ENCODE data around the gene FREM3.
A peak's percentile ranks its signal among the peaks of the same experiment; 100 is the strongest.

Gene FREM3

GRCh38 chr4:143581331-143581946 lies 119.0 kb downstream of the FREM3 start:
- Mint-ChIP-seq H3K36me3 (ENCODE audit: low read depth) (peaks cover 18% of the 10 kb centered on the region), H3K4me1 (no peaks in the 10 kb centered on the region), H3K4me3 (no peak overlapping the region), H3K27me3 (no peaks in the 10 kb centered on the region), H3K27ac (no peak overlapping the region), H3K9me3 (peaks cover 18% of the 10 kb centered on the region)
- DNase-seq (no peak), ATAC-seq (no peak)

- Mint-ChIP-seq H3K4me3 (no peak overlapping the region), H3K36me3 (ENCODE audit: low read depth) (peaks cover 20% of the 10 kb centered on the region), H3K27me3 (no peaks in the 10 kb centered on the region), H3K9me3 (no peaks in the 10 kb centered on the region), H3K27ac (no peak overlapping the region), H3K4me1 (no peaks in the 10 kb centered on the region)
- ATAC-seq (no peak), DNase-seq (no peak)
These were observed 125.1 kb downstream of the FREM3 start for GRCh38 chr4:143575331-143575730.

GRCh38 chr4:143564472-143564871 lies 136.0 kb downstream of the FREM3 start:
- Mint-ChIP-seq H3K36me3 (ENCODE audit: low read depth) (peaks cover 16% of the 10 kb centered on the region), H3K27me3 (no peaks in the 10 kb centered on the region), H3K27ac (no peak overlapping the region), H3K9me3 (peaks cover 13% of the 10 kb centered on the region), H3K4me3 (no peak overlapping the region), H3K4me1 (peaks cover 38% of the 10 kb centered on the region)
- ATAC-seq (peak; percentile 86), DNase-seq (no peak)

GRCh38 chr4:143559757-143560147 lies 140.7 kb downstream of the FREM3 start:
- peak overlapping the region; percentile 87 for H3K4me3 Mint-ChIP-seq
- peak; percentile 30 for DNase-seq
- H3K27me3 Mint-ChIP-seq: no peaks in the 10 kb centered on the region
- H3K9me3 Mint-ChIP-seq: peaks cover 4% of the 10 kb centered on the region
- H3K27ac Mint-ChIP-seq: peak overlapping the region; percentile 90
- peaks cover 47% of the 10 kb centered on the region for H3K4me1 Mint-ChIP-seq
- H3K36me3 Mint-ChIP-seq (ENCODE audit: low read depth): peaks cover 6% of the 10 kb centered on the region
- no peak for ATAC-seq

GRCh38 chr4:143558823-143559756 lies 141.4 kb downstream of the FREM3 start:
- Mint-ChIP-seq H3K9me3 (peaks cover 4% of the 10 kb centered on the region), H3K4me3 (peak overlapping the region; percentile 87), H3K4me1 (peaks cover 45% of the 10 kb centered on the region), H3K36me3 (ENCODE audit: low read depth) (peaks cover 10% of the 10 kb centered on the region), H3K27ac (peak overlapping the region; percentile 90), H3K27me3 (no peaks in the 10 kb centered on the region)
- DNase-seq: peak; percentile 67
- ATAC-seq: peak; percentile 83

GRCh38 chr4:143558286-143558685 lies 142.2 kb downstream of the FREM3 start:
- DNase-seq (no peak), ATAC-seq (no peak)
- H3K4me1 Mint-ChIP-seq: peaks cover 44% of the 10 kb centered on the region
- H3K9me3 Mint-ChIP-seq: peaks cover 4% of the 10 kb centered on the region
- H3K36me3 Mint-ChIP-seq (ENCODE audit: low read depth): peaks cover 13% of the 10 kb centered on the region
- H3K27me3 Mint-ChIP-seq: no peaks in the 10 kb centered on the region
- H3K27ac Mint-ChIP-seq: no peak overlapping the region
- H3K4me3 Mint-ChIP-seq: peak overlapping the region; percentile 87

- Mint-ChIP-seq H3K27me3 (no peaks in the 10 kb centered on the region), H3K9me3 (no peaks in the 10 kb centered on the region), H3K36me3 (ENCODE audit: low read depth) (peaks cover 26% of the 10 kb centered on the region), H3K4me3 (no peak overlapping the region), H3K27ac (no peak overlapping the region), H3K4me1 (peaks cover 33% of the 10 kb centered on the region)
- ATAC-seq: no peak
- no peak for DNase-seq
These were observed 144.8 kb downstream of the FREM3 start for GRCh38 chr4:143555676-143556075.

GRCh38 chr4:143554728-143555597 lies 145.5 kb downstream of the FREM3 start:
- Mint-ChIP-seq H3K4me3 (no peak overlapping the region), H3K27me3 (no peaks in the 10 kb centered on the region), H3K27ac (peak overlapping the region; percentile 46), H3K4me1 (peaks cover 26% of the 10 kb centered on the region), H3K9me3 (no peaks in the 10 kb centered on the region), H3K36me3 (ENCODE audit: low read depth) (peaks cover 31% of the 10 kb centered on the region)
- ATAC-seq: no peak
- DNase-seq: peak; percentile 10

GRCh38 chr4:143549928-143550327 lies 150.5 kb downstream of the FREM3 start:
- Mint-ChIP-seq H3K27ac (no peak overlapping the region), H3K4me1 (peaks cover 7% of the 10 kb centered on the region), H3K36me3 (ENCODE audit: low read depth) (peaks cover 62% of the 10 kb centered on the region), H3K4me3 (no peak overlapping the region), H3K27me3 (no peaks in the 10 kb centered on the region), H3K9me3 (no peaks in the 10 kb centered on the region)
- ATAC-seq (no peak), DNase-seq (no peak)

- DNase-seq (no peak), ATAC-seq (no peak)
- peaks cover 19% of the 10 kb centered on the region for H3K4me1 Mint-ChIP-seq
- H3K4me3 Mint-ChIP-seq: no peak overlapping the region
- H3K36me3 Mint-ChIP-seq (ENCODE audit: low read depth): peaks cover 73% of the 10 kb centered on the region
- peak overlapping the region; percentile 3 for H3K27ac Mint-ChIP-seq
- no peaks in the 10 kb centered on the region for H3K27me3 Mint-ChIP-seq
- H3K9me3 Mint-ChIP-seq: peaks cover 10% of the 10 kb centered on the region
These were observed 160.8 kb downstream of the FREM3 start for GRCh38 chr4:143539670-143540023.

GRCh38 chr4:143538979-143539669 lies 161.4 kb downstream of the FREM3 start:
- H3K27ac Mint-ChIP-seq: peak overlapping the region; percentile 3
- H3K4me3 Mint-ChIP-seq: no peak overlapping the region
- no peaks in the 10 kb centered on the region for H3K27me3 Mint-ChIP-seq
- H3K4me1 Mint-ChIP-seq: peaks cover 19% of the 10 kb centered on the region
- ATAC-seq (peak; percentile 54), DNase-seq (peak; percentile 16)
- peaks cover 73% of the 10 kb centered on the region for H3K36me3 Mint-ChIP-seq (ENCODE audit: low read depth)
- H3K9me3 Mint-ChIP-seq: peaks cover 10% of the 10 kb centered on the region

- no peaks in the 10 kb centered on the region for H3K27me3 Mint-ChIP-seq
- H3K9me3 Mint-ChIP-seq: no peaks in the 10 kb centered on the region
- H3K4me1 Mint-ChIP-seq: no peaks in the 10 kb centered on the region
- H3K27ac Mint-ChIP-seq: no peak overlapping the region
- no peak for DNase-seq
- ATAC-seq: no peak
- H3K4me3 Mint-ChIP-seq: no peak overlapping the region
- H3K36me3 Mint-ChIP-seq (ENCODE audit: low read depth): peaks cover 70% of the 10 kb centered on the region
These were observed 168.5 kb downstream of the FREM3 start for GRCh38 chr4:143531788-143532491.

- no peaks in the 10 kb centered on the region for H3K9me3 Mint-ChIP-seq
- H3K27me3 Mint-ChIP-seq: no peaks in the 10 kb centered on the region
- no peak overlapping the region for H3K4me3 Mint-ChIP-seq
- DNase-seq (no peak), ATAC-seq (peak; percentile 36)
- peaks cover 70% of the 10 kb centered on the region for H3K36me3 Mint-ChIP-seq (ENCODE audit: low read depth)
- no peak overlapping the region for H3K27ac Mint-ChIP-seq
- no peaks in the 10 kb centered on the region for H3K4me1 Mint-ChIP-seq
These were observed 169.1 kb downstream of the FREM3 start for GRCh38 chr4:143531380-143531779.

Measured in activated naive CD8-positive, alpha-beta T cell treated with anti-CD3 and anti-CD28 coated beads, Interleukin-2, amount 50 U/mL, for 24 hours (primary cell).